Epithelial cell of proximal tubule (primary cell): ENCODE measurements around the gene TMEM266. TPM values are rescaled to one million over a fixed set of nuclear protein-coding genes. Genes with fewer than 3 reads are reported as not detected.

ENCODE experiments used
- DNase-seq: peaks from one replicate; pipeline ENCODE4 v3.0.0-alpha.2; 2011; ENCODE audit warnings: low read depth
- H3K4me3 ChIP-seq: 2 replicates; pipeline ENCODE4 v1.5.1; 2011; ENCODE audit warnings: low read depth, mild to moderate bottlenecking, low read length
- CTCF ChIP-seq: conservative IDR thresholded peaks from 2 replicates; pipeline ENCODE4 v1.5.1; 2012; ENCODE audit warnings: low read depth, mild to moderate bottlenecking, low read length
- total RNA-seq: library from RNA; depleted of rRNA; stranded (reverse); fragments of >200 nt; gene quantifications from 2 replicates; pipeline ENCODE4 v1.2.3, GENCODE V29; 2015

TMEM266 gene
- total RNA-seq, 1 donor from 2014 or later: not detected

DNA sequence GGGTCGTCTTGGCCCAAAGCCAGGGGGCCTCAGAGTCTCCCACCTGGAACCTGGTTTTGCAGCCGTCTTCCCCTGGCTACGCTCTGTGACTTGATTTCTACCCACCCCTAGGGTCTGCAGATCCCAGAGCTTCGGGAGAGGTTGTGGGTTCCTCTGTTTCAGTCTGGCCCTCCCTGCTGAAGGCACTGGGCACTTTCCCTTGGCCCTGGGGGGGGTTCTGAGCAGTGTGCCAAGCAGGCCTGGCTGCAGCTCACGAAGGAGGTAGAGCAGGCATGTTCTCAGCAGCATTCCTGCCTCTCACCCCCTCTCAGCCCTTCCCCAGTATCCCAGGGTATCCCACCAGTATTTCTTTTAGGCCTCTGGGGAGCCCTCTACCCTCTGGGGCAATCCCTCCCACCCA is 99.0 kb downstream of the TMEM266 start:
- TF ChIP-seq CTCF: no peak
- no peak overlapping the region for H3K4me3 ChIP-seq
- DNase-seq: no peak

GRCh38 chr15:76159282-76159681 is 99.5 kb downstream of the TMEM266 start:
- no peak overlapping the region for H3K4me3 ChIP-seq
- no peak for DNase-seq
- TF ChIP-seq CTCF: no peak

DNA sequence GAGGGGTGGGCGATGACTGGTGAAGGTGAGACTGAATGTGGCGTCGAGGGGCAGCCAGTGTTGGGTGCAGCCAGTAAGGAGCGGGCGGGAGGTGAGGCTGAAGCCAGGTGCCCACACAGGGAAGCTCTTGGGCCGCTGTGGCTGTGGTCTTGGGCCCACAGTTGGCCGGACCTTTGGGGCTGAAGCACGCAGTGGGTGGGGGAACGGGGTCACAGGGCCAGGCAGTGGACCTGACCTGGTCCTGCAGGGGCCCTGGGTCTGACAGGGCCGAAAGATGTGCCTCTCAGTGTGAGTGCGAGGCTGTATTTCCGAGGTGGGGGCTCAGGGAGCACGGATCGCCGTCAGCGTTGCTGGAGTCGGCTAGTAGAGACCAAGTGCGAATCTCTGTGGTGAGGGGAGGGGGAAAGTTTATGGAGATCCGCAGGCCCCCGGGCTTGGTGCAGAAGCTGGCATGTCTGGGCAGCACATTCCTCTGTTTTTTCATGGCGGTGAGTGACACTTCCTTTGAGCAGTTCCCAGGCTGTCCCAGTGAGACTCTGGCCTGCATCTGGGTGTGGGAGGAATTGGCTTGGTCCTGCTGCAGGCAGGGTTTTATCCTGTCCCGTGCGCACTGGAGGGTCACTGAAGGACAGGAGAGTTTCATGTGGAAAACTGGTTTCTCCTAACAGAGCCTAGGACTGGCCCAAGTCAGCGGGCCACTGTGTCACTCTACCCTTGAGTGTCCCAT is 100.8 kb downstream of the TMEM266 start:
- no peak overlapping the region for H3K4me3 ChIP-seq
- no peak for DNase-seq
- TF ChIP-seq CTCF: no peak

DNA sequence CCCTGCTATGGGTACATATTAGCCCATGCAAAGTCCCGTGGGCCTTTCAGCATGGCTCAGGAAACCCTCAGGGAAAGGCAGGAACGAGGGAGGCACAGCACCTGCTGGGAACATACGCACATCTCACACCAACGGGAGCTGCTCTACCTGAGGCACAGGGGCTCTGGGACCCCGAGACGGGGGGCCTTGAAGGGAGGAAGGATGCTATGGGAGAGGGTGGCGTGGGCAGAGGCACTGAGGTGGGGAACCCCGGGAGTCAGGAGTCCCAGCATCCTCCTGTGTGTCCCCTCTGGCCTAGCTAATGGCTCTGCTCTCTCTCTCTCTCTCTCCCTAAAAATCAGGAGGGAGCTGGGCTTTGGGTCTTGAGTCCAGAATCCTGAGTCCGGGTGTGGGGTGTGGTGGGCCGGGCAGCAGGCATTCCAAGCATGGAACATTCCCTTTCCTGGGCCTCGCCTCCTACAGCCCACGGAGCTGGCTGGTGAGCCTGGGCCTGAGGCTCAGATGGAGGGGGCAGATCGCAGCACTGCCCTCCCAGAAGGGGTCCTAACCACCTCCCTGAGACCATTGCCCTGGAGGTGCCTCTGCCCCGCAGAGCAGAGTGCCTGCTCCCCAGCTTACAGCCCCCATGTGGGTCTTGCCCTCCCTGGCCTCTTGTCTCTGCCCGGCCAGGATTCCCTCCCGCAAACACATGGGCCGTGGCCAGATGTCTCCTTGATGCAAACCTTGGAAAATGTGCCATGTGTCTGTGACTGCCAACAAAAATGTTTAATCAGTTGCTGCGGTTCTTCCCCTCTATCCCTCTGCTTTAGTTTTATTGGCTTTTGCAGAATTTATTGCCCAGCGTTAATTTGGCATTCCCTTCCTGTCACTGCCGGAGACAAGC is 101.6 kb downstream of the TMEM266 start:
- no peak for TF ChIP-seq CTCF
- no peak for DNase-seq
- H3K4me3 ChIP-seq: no peak overlapping the region

DNA sequence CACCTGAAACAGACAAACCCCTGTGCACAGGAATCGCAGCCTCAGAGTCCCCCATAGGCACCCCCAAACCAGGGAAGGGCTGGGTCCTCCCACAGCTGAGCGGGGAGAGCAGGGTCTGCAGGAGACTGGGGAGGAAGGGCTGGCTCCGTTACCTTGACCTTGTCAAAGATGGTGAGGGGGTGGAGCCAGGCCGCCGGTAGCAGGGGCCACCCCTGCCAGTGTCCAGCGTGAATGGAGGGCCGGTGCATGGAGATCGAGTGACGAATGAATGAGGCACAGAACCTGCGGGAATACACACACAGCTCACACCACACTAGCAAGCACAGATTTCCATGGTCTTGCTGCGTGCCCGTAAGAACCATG is 102.2 kb downstream of the TMEM266 start:
- DNase-seq: no peak
- H3K4me3 ChIP-seq: no peak overlapping the region
- TF ChIP-seq CTCF: no peak

DNA sequence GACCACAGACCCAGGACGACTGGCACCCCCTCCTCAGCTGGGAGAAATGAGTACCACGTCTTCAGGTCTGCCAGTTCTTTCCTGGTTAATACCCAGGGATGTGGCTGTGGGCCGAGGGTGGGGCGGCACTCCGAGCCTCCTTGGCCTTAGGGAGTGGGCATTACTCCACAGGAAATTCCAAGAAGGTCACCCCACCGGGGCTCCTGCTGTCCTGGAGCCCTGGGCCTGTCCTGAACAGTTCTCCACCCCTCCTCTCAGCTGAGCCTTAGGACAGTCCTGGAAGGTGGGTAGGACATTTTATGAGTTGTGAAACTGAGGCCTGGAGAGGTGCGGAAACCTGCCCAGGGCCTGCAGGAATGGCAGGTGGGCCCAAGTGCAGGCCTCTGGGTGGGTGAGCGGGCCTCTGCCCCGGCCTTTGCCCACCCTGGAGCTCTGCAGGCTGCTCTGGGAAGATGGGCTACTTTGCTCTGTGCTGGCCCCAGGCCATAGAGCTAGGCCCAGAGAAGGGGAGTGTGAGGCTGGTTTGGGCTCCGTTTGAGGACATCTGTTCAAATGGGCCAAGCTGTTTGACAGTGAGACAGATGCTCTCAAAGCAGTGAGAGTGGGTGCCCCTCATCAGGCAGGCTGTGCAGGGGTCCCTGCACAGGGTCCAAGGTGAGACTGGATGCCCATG is 103.1 kb downstream of the TMEM266 start:
- no peak overlapping the region for H3K4me3 ChIP-seq
- TF ChIP-seq CTCF: no peak
- DNase-seq: no peak
